Neuronal stem cell (in vitro differentiated cells): Measurements from ENCODE around the gene EN2.

ENCODE experiments used
- DNase-seq: peaks from one replicate; pipeline ENCODE4 v3.0.0-alpha.2; 2013; ENCODE audit warnings: low spot score
- H2AFZ ChIP-seq: one replicate; pipeline ENCODE4 v1.6.1; 2013; ENCODE audit warnings: mild to moderate bottlenecking, low read length, inconsistent platforms
- H2AK5ac ChIP-seq: 2 replicates; pipeline ENCODE4 v1.6.1; 2013; ENCODE audit warnings: low read depth, mild to moderate bottlenecking, inconsistent platforms, low read length, moderate library complexity, mixed read lengths
- H2BK120ac ChIP-seq: 2 replicates; pipeline ENCODE4 v1.6.1; 2013; ENCODE audit warnings: low read depth, mild to moderate bottlenecking, inconsistent platforms, low read length, moderate library complexity, mixed read lengths
- H2BK12ac ChIP-seq: one replicate; pipeline ENCODE4 v1.6.1; 2013; ENCODE audit warnings: low read length, inconsistent platforms
- H2BK15ac ChIP-seq: 2 replicates; pipeline ENCODE4 v1.6.1; 2013; ENCODE audit warnings: mild to moderate bottlenecking, low read length, inconsistent platforms, mixed read lengths
- H2BK5ac ChIP-seq: one replicate; pipeline ENCODE4 v1.6.1; 2013; ENCODE audit warnings: inconsistent platforms, mild to moderate bottlenecking, low read length, moderate library complexity
- H3K14ac ChIP-seq: one replicate; pipeline ENCODE4 v1.6.1; 2013; ENCODE audit warnings: low read length, inconsistent platforms
- H3K18ac ChIP-seq: 2 replicates; pipeline ENCODE4 v1.6.1; 2013; ENCODE audit warnings: low read length, inconsistent platforms
- H3K23ac ChIP-seq: 2 replicates; pipeline ENCODE4 v1.6.1; 2013; ENCODE audit warnings: low read depth, mild to moderate bottlenecking, mixed read lengths, low read length, inconsistent platforms; ENCODE audit not compliant: poor library complexity
- H3K27ac ChIP-seq: replicated peaks from 3 replicates; pipeline ENCODE4 v1.5.1; 2013; ENCODE audit warnings: low read length, inconsistent platforms
- H3K27me3 ChIP-seq, 3 experiments: 2 replicates each; pipeline ENCODE4 v1.6.1; 2013; ENCODE audit warnings: low read length in 3 of 3, mild to moderate bottlenecking in 2 of 3, inconsistent platforms in 1 of 3, low read depth in 1 of 3, mixed read lengths in 1 of 3, moderate library complexity in 1 of 3; ENCODE audit not compliant: control insufficient read depth in 3 of 3, insufficient read depth in 3 of 3
- H3K36me3 ChIP-seq, 2 donors: replicated peaks in 1 of 2; 2 replicates each; pipeline ENCODE4 v1.6.1; 2013; ENCODE audit warnings: low read length in 2 of 2; ENCODE audit not compliant: control insufficient read depth in 2 of 2, insufficient read depth in 2 of 2
- H3K4ac ChIP-seq: 2 replicates; pipeline ENCODE4 v1.6.1; 2013; ENCODE audit warnings: inconsistent platforms, mild to moderate bottlenecking, low read length, moderate library complexity
- H3K4me1 ChIP-seq, 2 donors: 1 replicate in 1 of 2; 2 replicates in 1 of 2; pipeline ENCODE4 v1.6.1; 2013; ENCODE audit warnings: low read length in 2 of 2, low read depth in 1 of 2; ENCODE audit not compliant: control insufficient read depth in 2 of 2, insufficient read depth in 1 of 2
- H3K4me2 ChIP-seq: one replicate; pipeline ENCODE4 v1.6.1; 2013; ENCODE audit warnings: mild to moderate bottlenecking, low read length, inconsistent platforms; ENCODE audit not compliant: insufficient read depth, poor library complexity, severe bottlenecking
- H3K4me3 ChIP-seq, 2 donors: 2 replicates each; pipeline ENCODE4 v1.5.1; 2013; ENCODE audit warnings: low read length in 2 of 2, mild to moderate bottlenecking in 2 of 2, inconsistent platforms in 1 of 2, moderate library complexity in 1 of 2
- H3K79me1 ChIP-seq: one replicate; pipeline ENCODE4 v1.6.1; 2013; ENCODE audit warnings: low read depth, mild to moderate bottlenecking, inconsistent platforms, low read length, moderate library complexity
- H3K9ac ChIP-seq: one replicate; pipeline ENCODE4 v1.6.1; 2013; ENCODE audit warnings: mild to moderate bottlenecking, low read depth, low read length, inconsistent platforms; ENCODE audit not compliant: poor library complexity
- H3K9me3 ChIP-seq, 2 donors: replicated peaks in 1 of 2; 2 replicates each; pipeline versions ENCODE3 to v1.6.1; 2013; ENCODE audit warnings: low read length in 2 of 2, mild to moderate bottlenecking in 2 of 2, inconsistent platforms in 1 of 2, low read depth in 1 of 2, mixed read lengths in 1 of 2, moderate library complexity in 1 of 2; ENCODE audit not compliant: control insufficient read depth in 2 of 2, insufficient read depth in 1 of 2
- H4K8ac ChIP-seq: one replicate; pipeline ENCODE4 v1.6.1; 2013; ENCODE audit warnings: low read depth, mild to moderate bottlenecking, inconsistent platforms, low read length, moderate library complexity
- H4K91ac ChIP-seq: one replicate; pipeline ENCODE4 v1.6.1; 2013; ENCODE audit warnings: low read length, low read depth, mild to moderate bottlenecking, inconsistent platforms; ENCODE audit not compliant: poor library complexity
- WGBS, 2 donors: extraction: QIAGEN DNeasy Blood & Tissue Kit; methylation state at CpG; one replicate each; pipeline ENCODE4 v1.1.7; 2013; ENCODE audit warnings: missing lambda C conversion rate in 2 of 2, mixed read lengths in 1 of 2; ENCODE audit not compliant: insufficient read length in 2 of 2, insufficient replicate concordance in 1 of 2; ENCODE audit errors: extremely low coverage in 2 of 2; 5-methylcytosine and 5-hydroxymethylcytosine counted together

The EN2 gene

DNA sequence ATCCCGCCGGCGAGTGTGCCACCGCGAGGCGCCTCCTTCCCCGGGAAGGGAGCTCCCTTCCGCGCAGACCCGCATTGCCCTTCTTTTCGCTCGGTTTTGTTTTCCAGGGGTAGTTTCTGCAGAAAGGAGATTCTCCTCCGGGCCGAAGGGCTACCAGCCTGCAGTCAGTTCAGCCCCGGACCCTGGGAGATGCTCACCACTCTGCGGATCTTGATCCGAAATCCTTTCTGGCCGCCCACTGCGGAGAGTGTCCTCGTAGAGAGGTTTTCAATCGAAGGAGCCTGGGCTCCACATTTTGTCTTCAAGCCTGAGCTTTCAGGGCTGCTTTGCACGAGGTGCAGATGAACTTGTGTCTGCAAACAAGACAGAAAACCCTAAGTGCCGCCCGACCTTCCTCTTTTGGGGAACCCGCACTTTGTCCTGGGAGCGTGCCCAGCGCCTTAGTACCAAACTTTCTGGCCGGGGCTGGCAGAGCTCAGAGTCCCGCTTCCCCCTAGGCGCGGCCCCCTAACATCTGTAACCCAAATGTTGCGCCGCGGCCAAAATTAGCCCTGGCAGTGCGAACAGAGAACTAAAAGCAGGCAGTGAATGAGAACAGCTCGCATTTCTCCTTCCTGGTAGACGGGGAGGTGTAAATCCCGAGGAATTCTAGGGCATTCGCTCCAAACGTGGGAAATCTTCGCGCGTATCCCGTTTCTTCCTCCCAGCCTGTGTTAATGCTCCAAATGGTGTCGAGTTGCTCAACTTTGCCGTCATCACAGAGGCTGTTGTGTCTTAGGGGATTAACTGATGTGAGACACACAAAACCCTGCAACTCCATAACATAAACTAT, 6.7 kb upstream of the EN2 start:
- WGBS, 2 donors: no CpG with 5 or more reads among the region's 46 CpGs
- peak overlapping the region; percentile 49 for H2BK15ac ChIP-seq
- no peak for DNase-seq
- no peak overlapping the region for H4K91ac ChIP-seq
- H3K27me3 ChIP-seq: peaks cover 75 to 97% (median 88%) of the 10 kb centered on the region in 3 experiments
- H3K23ac ChIP-seq: no peak overlapping the region
- no peak overlapping the region for H3K14ac ChIP-seq
- H2BK12ac ChIP-seq: no peak overlapping the region
- H3K27ac ChIP-seq: no peak overlapping the region
- H2BK5ac ChIP-seq: no peak overlapping the region
- no peak overlapping the region for H2AK5ac ChIP-seq
- H3K9ac ChIP-seq: no peak overlapping the region
- H3K4me3 ChIP-seq: no peak overlapping the region
- peak overlapping the region; percentile 8 for H3K18ac ChIP-seq
- H3K4me2 ChIP-seq: no peak overlapping the region
- H2BK120ac ChIP-seq: no peak overlapping the region
- H3K4me1 ChIP-seq: peaks cover 8 to 19% of the 10 kb centered on the region in 2 donors
- H3K9me3 ChIP-seq: peaks cover 4% of the 10 kb centered on the region in 2 donors
- no peak overlapping the region for H4K8ac ChIP-seq
- H3K36me3 ChIP-seq: no peaks in the 10 kb centered on the region
- peak overlapping the region; percentile 86 for H2AFZ ChIP-seq
- H3K4ac ChIP-seq: no peak overlapping the region
- no peaks in the 10 kb centered on the region for H3K79me1 ChIP-seq

DNA sequence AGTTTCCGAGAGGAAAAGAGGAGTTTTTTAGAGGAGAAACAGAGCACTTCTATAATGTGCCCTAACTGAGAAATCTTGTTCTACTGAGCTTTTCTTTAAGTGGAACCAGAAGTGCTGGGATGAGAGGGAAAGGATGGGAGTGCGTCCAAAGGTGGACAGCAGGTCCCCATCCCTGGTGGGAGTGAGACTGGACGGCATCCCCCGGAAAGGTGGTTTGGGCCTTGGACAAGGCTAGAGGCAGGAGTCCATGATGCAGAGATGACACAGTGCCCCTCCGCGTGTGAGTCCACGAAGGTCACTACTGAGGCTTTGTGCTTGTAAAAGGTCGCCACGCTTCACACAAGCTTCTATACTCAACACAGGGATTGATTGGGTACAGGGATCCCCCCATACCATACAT, 6.1 kb upstream of the EN2 start:
- Histone ChIP-seq H3K4me2 (no peak overlapping the region), H2BK5ac (no peak overlapping the region), H2BK15ac (no peak overlapping the region), H2AFZ (no peak overlapping the region), H3K14ac (no peak overlapping the region), H2BK120ac (no peak overlapping the region), H3K18ac (no peak overlapping the region), H3K36me3 (no peaks in the 10 kb centered on the region), H3K9ac (no peak overlapping the region), H3K23ac (no peak overlapping the region), H2BK12ac (no peak overlapping the region), H4K8ac (no peak overlapping the region), H3K4ac (no peak overlapping the region), H3K4me1 (peaks cover 8 to 24% of the 10 kb centered on the region in 2 donors), H2AK5ac (no peak overlapping the region), H3K4me3 (no peak overlapping the region), H3K9me3 (peaks cover 4% of the 10 kb centered on the region in 2 donors), H3K27me3 (peaks cover 81 to 98% (median 94%) of the 10 kb centered on the region in 3 experiments), H3K27ac (no peak overlapping the region), H4K91ac (no peak overlapping the region), H3K79me1 (no peaks in the 10 kb centered on the region)
- no CpG with 5 or more reads among the region's 9 CpGs for WGBS, 2 donors
- DNase-seq: no peak

DNA sequence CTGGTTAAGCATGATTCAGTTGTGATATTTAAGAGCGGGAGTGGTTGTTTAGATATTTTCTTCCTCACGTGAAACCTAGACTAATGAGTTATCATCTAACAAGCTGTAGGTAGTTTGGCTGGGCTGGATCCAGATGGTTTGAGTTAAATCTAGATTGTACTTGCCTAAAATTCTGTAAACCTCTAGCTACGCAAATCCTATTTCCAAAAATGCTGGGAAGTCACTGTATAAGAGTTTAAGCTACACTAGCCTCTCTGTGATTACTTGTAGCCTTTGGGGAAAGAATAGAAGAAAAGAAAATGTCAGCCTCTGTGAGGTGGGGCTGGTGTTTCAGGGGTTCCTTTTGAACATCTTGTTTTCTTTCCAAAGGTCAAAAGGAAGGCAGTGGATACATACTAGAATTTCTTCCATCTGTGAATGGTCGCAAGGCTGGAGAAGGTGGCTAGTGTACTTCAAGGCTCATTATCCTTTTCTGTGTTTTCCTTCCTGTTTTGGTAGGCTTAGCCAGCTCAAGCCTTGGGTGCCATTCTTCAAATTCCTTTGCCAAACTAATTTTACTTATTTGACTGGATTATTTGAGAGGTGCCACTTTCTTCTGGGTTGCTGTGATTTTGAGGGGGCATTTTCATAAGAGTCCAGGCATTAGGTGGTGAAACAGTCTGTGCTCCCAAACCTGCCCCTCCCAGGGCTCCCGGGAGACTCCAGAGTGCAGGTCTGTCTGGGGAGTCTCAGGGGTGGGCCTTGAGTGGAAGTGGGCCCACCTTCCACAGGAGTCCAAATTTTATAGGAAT, 5.2 kb upstream of the EN2 start:
- H3K27me3 ChIP-seq: peaks cover 85 to 98% (median 90%) of the 10 kb centered on the region in 3 experiments
- H2BK5ac ChIP-seq: no peak overlapping the region
- no peaks in the 10 kb centered on the region for H3K36me3 ChIP-seq
- H3K4me3 ChIP-seq: no peak overlapping the region
- no CpG with 5 or more reads among the region's 5 CpGs for WGBS, 2 donors
- H3K14ac ChIP-seq: no peak overlapping the region
- H3K27ac ChIP-seq: no peak overlapping the region
- H3K9me3 ChIP-seq: peaks cover 2 to 4% of the 10 kb centered on the region in 2 donors
- no peak overlapping the region for H3K4me2 ChIP-seq
- H3K79me1 ChIP-seq: no peaks in the 10 kb centered on the region
- no peak overlapping the region for H3K9ac ChIP-seq
- no peak overlapping the region for H2BK15ac ChIP-seq
- H3K18ac ChIP-seq: no peak overlapping the region
- H3K23ac ChIP-seq: no peak overlapping the region
- H3K4me1 ChIP-seq: peaks cover 8 to 24% of the 10 kb centered on the region in 2 donors
- no peak overlapping the region for H3K4ac ChIP-seq
- no peak overlapping the region for H2BK12ac ChIP-seq
- H2AFZ ChIP-seq: no peak overlapping the region
- H4K91ac ChIP-seq: no peak overlapping the region
- H2BK120ac ChIP-seq: no peak overlapping the region
- no peak overlapping the region for H2AK5ac ChIP-seq
- no peak for DNase-seq
- no peak overlapping the region for H4K8ac ChIP-seq
